ENCODE data around the gene C1QA.

Gene C1QA

DNA sequence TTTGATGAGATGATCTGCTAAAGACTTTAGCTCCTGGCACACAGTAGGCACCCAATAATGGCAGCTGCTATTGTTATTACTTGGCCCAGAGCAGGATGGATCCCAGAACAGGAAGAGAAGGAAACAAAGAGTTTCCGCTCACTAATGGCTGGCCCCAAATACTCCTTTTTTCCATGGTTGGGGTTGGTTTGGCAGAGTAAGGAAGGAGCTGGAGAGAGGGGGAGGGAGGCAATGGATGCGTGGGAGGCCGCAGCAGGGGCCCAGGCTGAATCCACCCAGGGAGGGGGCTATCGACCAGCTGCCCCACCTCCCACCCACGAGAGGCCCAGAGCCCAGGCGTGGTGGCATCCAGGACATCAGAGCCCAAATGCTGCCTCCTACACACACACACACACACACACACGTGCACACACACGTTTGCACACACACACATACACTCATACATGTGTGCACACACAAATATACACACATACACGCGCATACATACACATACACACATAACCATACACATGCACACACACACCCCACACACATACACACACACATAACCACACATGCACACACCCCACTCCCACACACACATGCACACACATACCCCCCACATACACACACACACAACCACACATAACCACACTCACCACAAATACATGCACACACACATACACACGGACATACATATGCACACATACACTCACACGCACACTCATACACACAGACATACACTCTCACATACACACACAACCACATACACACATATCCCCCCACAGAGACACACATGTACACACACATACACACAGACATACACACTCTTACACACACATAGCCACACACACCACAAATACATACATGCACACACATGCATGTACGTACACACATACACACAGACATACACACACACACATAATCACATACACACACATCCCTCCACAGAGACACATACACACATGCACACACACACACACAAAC, 41.8 kb downstream of the C1QA start:
- no peaks in the 10 kb centered on the region for H3K9me3 ChIP-seq (ENCODE audit: insufficient read depth, low read depth, low read length)
- no peaks in the 10 kb centered on the region for H3K4me1 ChIP-seq (ENCODE audit: insufficient read depth, low read length)
- H3K36me3 ChIP-seq (ENCODE audit: insufficient read depth, low read length), result no peaks in the 10 kb centered on the region
- H3K9ac ChIP-seq (ENCODE audit: low read depth, low read length), result no peak overlapping the region
- no peak overlapping the region for H3K27ac ChIP-seq (ENCODE audit: low read depth, low read length)
- 91% methylated on average over 13 of the region's 13 CpGs for WGBS
- no peaks in the 10 kb centered on the region for H3K27me3 ChIP-seq (ENCODE audit: insufficient read depth, low read length)
- H3K4me3 ChIP-seq (ENCODE audit: low read length), result no peak overlapping the region

DNA sequence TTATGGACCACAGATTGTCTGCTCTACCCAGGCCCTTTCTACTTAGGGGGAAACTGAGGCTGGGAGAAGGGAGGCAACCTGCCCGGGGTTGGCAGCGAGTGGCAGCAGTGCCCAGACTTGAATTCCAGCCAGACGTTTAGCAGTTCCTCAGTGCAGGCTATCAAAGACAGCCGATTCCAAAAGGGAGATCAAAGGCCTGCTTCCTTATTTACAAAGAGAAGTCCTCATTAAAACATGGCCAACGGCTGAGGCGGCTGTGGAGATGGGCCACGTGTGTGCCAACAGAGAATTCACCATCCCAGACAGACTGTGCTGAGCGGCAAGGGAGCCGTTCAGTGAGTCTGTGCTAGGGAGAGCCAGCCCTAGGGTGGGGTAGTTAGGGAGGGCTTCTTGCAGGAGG, 44.3 kb downstream of the C1QA start:
- Histone ChIP-seq H3K27me3 (ENCODE audit: insufficient read depth, low read length) (no peaks in the 10 kb centered on the region; the same call in 1 of the 2 replicates), H3K36me3 (ENCODE audit: insufficient read depth, low read length) (no peaks in the 10 kb centered on the region)
- WGBS, result 88% methylated on average over 9 of the region's 9 CpGs

GRCh38 chr1:22681556-22682276, 45.3 kb downstream of the C1QA start:
- Histone ChIP-seq H3K36me3 (ENCODE audit: insufficient read depth, low read length) (no peaks in the 10 kb centered on the region), H3K27ac (ENCODE audit: low read depth, low read length) (no peak overlapping the region), H3K9ac (ENCODE audit: low read depth, low read length) (no peak overlapping the region), H3K9me3 (ENCODE audit: insufficient read depth, low read depth, low read length) (no peaks in the 10 kb centered on the region), H3K27me3 (ENCODE audit: insufficient read depth, low read length) (no peaks in the 10 kb centered on the region; the same call in 1 of the 2 replicates), H3K4me3 (ENCODE audit: low read length) (no peak overlapping the region), H3K4me1 (ENCODE audit: insufficient read depth, low read length) (peaks cover 5% of the 10 kb centered on the region; the same call in 1 of the 2 replicates)
- WGBS, result 91% methylated on average over 15 of the region's 15 CpGs

More for the DNA sequence above, 44.3 kb downstream of the C1QA start:
- H3K9ac ChIP-seq (ENCODE audit: low read depth, low read length), result no peak overlapping the region
- H3K4me3 ChIP-seq (ENCODE audit: low read length), result no peak overlapping the region
- H3K4me1 ChIP-seq (ENCODE audit: insufficient read depth, low read length), result peaks cover 3% of the 10 kb centered on the region; the same call in 1 of the 2 replicates
- no peaks in the 10 kb centered on the region for H3K9me3 ChIP-seq (ENCODE audit: insufficient read depth, low read depth, low read length)
- H3K27ac ChIP-seq (ENCODE audit: low read depth, low read length), result no peak overlapping the region

DNA sequence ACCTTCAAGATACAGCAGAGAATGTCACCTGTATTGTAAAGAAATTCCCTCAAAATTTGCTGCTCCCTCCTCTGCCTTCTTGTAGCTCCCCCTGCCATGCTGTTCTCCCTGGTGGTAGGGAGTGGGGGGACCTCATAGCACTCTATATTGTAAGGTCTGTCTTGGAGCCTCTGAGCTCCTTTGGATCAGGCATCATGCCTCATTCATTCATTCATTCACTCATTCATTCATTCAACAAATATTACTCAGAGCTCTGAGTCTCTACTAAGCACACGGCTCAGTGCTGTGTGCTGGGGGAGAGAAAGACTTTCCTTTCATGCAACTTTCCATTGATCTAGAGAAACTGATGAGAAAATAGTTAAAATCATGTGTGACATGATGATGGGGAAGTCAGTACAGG, 47.1 kb downstream of the C1QA start:
- H3K9ac ChIP-seq (ENCODE audit: low read depth, low read length), result no peak overlapping the region
- no peaks in the 10 kb centered on the region for H3K9me3 ChIP-seq (ENCODE audit: insufficient read depth, low read depth, low read length)
- H3K27ac ChIP-seq (ENCODE audit: low read depth, low read length), result no peak overlapping the region
- H3K27me3 ChIP-seq (ENCODE audit: insufficient read depth, low read length), result no peaks in the 10 kb centered on the region; the same call in 1 of the 2 replicates
- no peak overlapping the region for H3K4me3 ChIP-seq (ENCODE audit: low read length)
- H3K36me3 ChIP-seq (ENCODE audit: insufficient read depth, low read length), result no peaks in the 10 kb centered on the region
- H3K4me1 ChIP-seq (ENCODE audit: insufficient read depth, low read length), result peaks cover 5% of the 10 kb centered on the region; the same call in 1 of the 2 replicates
- WGBS, result 92% methylated on average over 1 of the region's 1 CpG

- no peak overlapping the region for H3K9ac ChIP-seq (ENCODE audit: low read depth, low read length)
- H3K4me3 ChIP-seq (ENCODE audit: low read length), result no peak overlapping the region
- no peaks in the 10 kb centered on the region for H3K36me3 ChIP-seq (ENCODE audit: insufficient read depth, low read length)
- H3K27me3 ChIP-seq (ENCODE audit: insufficient read depth, low read length), result no peaks in the 10 kb centered on the region; the same call in 1 of the 2 replicates
- no peak overlapping the region for H3K27ac ChIP-seq (ENCODE audit: low read depth, low read length)
- no peaks in the 10 kb centered on the region for H3K9me3 ChIP-seq (ENCODE audit: insufficient read depth, low read depth, low read length)
- peaks cover 5% of the 10 kb centered on the region; the same call in 1 of the 2 replicates for H3K4me1 ChIP-seq (ENCODE audit: insufficient read depth, low read length)
- 65% methylated on average over 10 of the region's 10 CpGs for WGBS
Measured at GRCh38 chr1:22685591-22686059, 49.2 kb downstream of the C1QA start.

DNA sequence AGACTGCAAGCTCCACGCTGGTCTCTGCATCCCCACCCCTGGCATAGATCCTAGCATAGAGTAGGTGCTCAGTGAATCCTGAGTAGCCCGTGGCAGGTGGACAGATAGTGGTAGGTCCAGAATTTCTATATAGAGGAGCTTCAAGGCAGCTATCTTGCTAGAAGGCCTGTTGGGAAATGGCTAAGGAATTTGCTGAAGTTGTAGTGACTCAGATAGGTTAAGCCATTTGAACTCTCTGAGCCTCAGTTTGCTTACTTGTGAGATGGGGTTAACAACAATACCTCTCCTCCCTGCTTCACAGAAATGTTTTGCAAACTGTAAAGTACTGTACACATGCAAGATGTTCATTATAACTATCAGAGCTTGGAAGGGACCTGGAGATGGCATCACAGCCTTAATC, 50.8 kb downstream of the C1QA start:
- Histone ChIP-seq H3K9ac (ENCODE audit: low read depth, low read length) (no peak overlapping the region), H3K4me3 (ENCODE audit: low read length) (no peak overlapping the region), H3K27me3 (ENCODE audit: insufficient read depth, low read length) (no peaks in the 10 kb centered on the region; the same call in 1 of the 2 replicates), H3K4me1 (ENCODE audit: insufficient read depth, low read length) (peaks cover 5% of the 10 kb centered on the region; the same call in 1 of the 2 replicates), H3K9me3 (ENCODE audit: insufficient read depth, low read depth, low read length) (no peaks in the 10 kb centered on the region), H3K36me3 (ENCODE audit: insufficient read depth, low read length) (no peaks in the 10 kb centered on the region), H3K27ac (ENCODE audit: low read depth, low read length) (no peak overlapping the region)
- WGBS, result 93% methylated on average over 2 of the region's 2 CpGs

GRCh38 chr1:22688466-22688865, 52.0 kb downstream of the C1QA start:
- H3K9ac ChIP-seq (ENCODE audit: low read depth, low read length), result no peak overlapping the region
- no peaks in the 10 kb centered on the region for H3K36me3 ChIP-seq (ENCODE audit: insufficient read depth, low read length)
- H3K4me1 ChIP-seq (ENCODE audit: insufficient read depth, low read length), result peaks cover 5% of the 10 kb centered on the region; the same call in 1 of the 2 replicates
- H3K4me3 ChIP-seq (ENCODE audit: low read length), result no peak overlapping the region
- no peak overlapping the region for H3K27ac ChIP-seq (ENCODE audit: low read depth, low read length)
- no peaks in the 10 kb centered on the region; the same call in 1 of the 2 replicates for H3K27me3 ChIP-seq (ENCODE audit: insufficient read depth, low read length)
- H3K9me3 ChIP-seq (ENCODE audit: insufficient read depth, low read depth, low read length), result no peaks in the 10 kb centered on the region
